Putamen (tissue), 1 donor: ENCODE measurements around the gene RAB3B.

ENCODE experiments used
- DNase-seq: peaks from one replicate; pipeline ENCODE4 v3.0.0-alpha.2; 2016; ENCODE audit warnings: low spot score

Gene RAB3B

GRCh38 chr1:51956528-51957509 lies 33.7 kb downstream of the RAB3B start:
- DNase-seq: no peak

- DNase-seq: no peak
Measured at GRCh38 chr1:51955797-51956527, 34.5 kb downstream of the RAB3B start.

- no peak for DNase-seq
Measured at GRCh38 chr1:51954783-51955182, 35.7 kb downstream of the RAB3B start.

- DNase-seq: peak; percentile 23
Measured at GRCh38 chr1:51953079-51953478, 37.4 kb downstream of the RAB3B start.

GRCh38 chr1:51952638-51953037 lies 37.9 kb downstream of the RAB3B start:
- no peak for DNase-seq

- no peak for DNase-seq
Measured at GRCh38 chr1:51950701-51951100, 39.8 kb downstream of the RAB3B start.

GRCh38 chr1:51949014-51949702 lies 41.3 kb downstream of the RAB3B start:
- DNase-seq: no peak

GRCh38 chr1:51948491-51948915 lies 42.0 kb downstream of the RAB3B start:
- DNase-seq: no peak

GRCh38 chr1:51946300-51946699 lies 44.2 kb downstream of the RAB3B start:
- DNase-seq: peak; percentile 43

GRCh38 chr1:51945591-51945990 lies 44.9 kb downstream of the RAB3B start:
- no peak for DNase-seq

- DNase-seq: no peak
Measured at GRCh38 chr1:51942281-51942680, 48.2 kb downstream of the RAB3B start.

- DNase-seq: no peak
Measured at GRCh38 chr1:51941528-51941927, 49.0 kb downstream of the RAB3B start.

- DNase-seq: no peak
Measured at GRCh38 chr1:51937112-51937511, 53.4 kb downstream of the RAB3B start.

GRCh38 chr1:51936531-51936930 lies 54.0 kb downstream of the RAB3B start:
- no peak for DNase-seq

GRCh38 chr1:51933344-51933743 lies 57.2 kb downstream of the RAB3B start:
- DNase-seq: no peak

- no peak for DNase-seq
Measured at GRCh38 chr1:51930329-51930728, 60.2 kb downstream of the RAB3B start.

- DNase-seq: no peak
Measured at GRCh38 chr1:51928896-51929295, 61.6 kb downstream of the RAB3B start.

GRCh38 chr1:51927029-51927428 lies 63.5 kb downstream of the RAB3B start:
- DNase-seq: no peak

- DNase-seq: no peak
Measured at GRCh38 chr1:51926171-51926812, 64.2 kb downstream of the RAB3B start.

GRCh38 chr1:51924455-51924854 lies 66.0 kb downstream of the RAB3B start:
- DNase-seq: no peak

- DNase-seq: no peak
Measured at GRCh38 chr1:51922040-51922439, 68.5 kb downstream of the RAB3B start.

- no peak for DNase-seq
Measured at GRCh38 chr1:51920130-51920529, 70.4 kb downstream of the RAB3B start.
